OCI-LY7 (cell line): ENCODE results near the gene KDM4B. TPM values are rescaled to one million over a fixed set of nuclear protein-coding genes. Genes with fewer than 3 reads are reported as not detected.

Experiments
- BruUV-seq: library from RNA; stranded (reverse); fragments of 400-500 nt; replicated peaks from 2 replicates; lab custom pipeline; 2021; lab: Mats Ljungman, UMichigan
- CTCF ChIA-PET: fragments of 300-600 bp; sonication (Branson Sonifier 250); formaldehyde crosslinking; loops from one replicate; lab custom pipeline; 2022; ENCODE audit warnings: antibody characterized with exemption; ENCODE audit not compliant: unreplicated experiment; lab: Charles Lee
- POLR2A ChIA-PET: fragments of 300-600 bp; sonication (Branson Sonifier 250); formaldehyde crosslinking; loops from one replicate; lab custom pipeline; 2022; ENCODE audit warnings: antibody characterized with exemption; lab: Charles Lee
- DNase-seq: peaks from one replicate; pipeline ENCODE4 v3.0.0-alpha.2; 2015; ENCODE audit warnings: low spot score
- H2AFZ ChIP-seq: fragments of 200-600 bp; sonication (generic), shearing (Covaris generic); 2 replicates; pipeline ENCODE4 v1.6.1; 2014; ENCODE audit warnings: mild to moderate bottlenecking, antibody characterized with exemption, low read length, moderate library complexity
- H3K27ac ChIP-seq: fragments of 200-600 bp; sonication (generic); 2 replicates; pipeline ENCODE4 v1.5.1; 2014; ENCODE audit warnings: mixed run types, low read depth, mild to moderate bottlenecking, moderate library complexity, low read length, inconsistent platforms; ENCODE audit not compliant: poor library complexity, severe bottlenecking
- H3K36me3 ChIP-seq: fragments of 200-600 bp; sonication (generic); 2 replicates; pipeline ENCODE4 v1.6.1; 2014; ENCODE audit warnings: mild to moderate bottlenecking, antibody characterized with exemption, low read length, moderate library complexity, mixed read lengths; ENCODE audit not compliant: insufficient read depth
- H3K4me1 ChIP-seq: fragments of 200-600 bp; sonication (generic); 2 replicates; pipeline ENCODE4 v1.5.1; 2014; ENCODE audit warnings: mild to moderate bottlenecking, low read length; ENCODE audit not compliant: insufficient read depth, poor library complexity, severe bottlenecking
- H3K4me2 ChIP-seq: fragments of 200-600 bp; sonication (generic); 2 replicates; pipeline ENCODE4 v1.6.1; 2014; ENCODE audit warnings: mild to moderate bottlenecking, low read length
- H3K4me3 ChIP-seq: fragments of 200-600 bp; sonication (generic); 2 replicates; pipeline ENCODE4 v1.5.1; 2014; ENCODE audit warnings: mild to moderate bottlenecking, low read depth, low read length; ENCODE audit not compliant: poor library complexity, severe bottlenecking
- H3K79me2 ChIP-seq: fragments of 200-600 bp; sonication (generic); 2 replicates; pipeline ENCODE4 v1.6.1; 2016; ENCODE audit warnings: low read depth, mild to moderate bottlenecking, low read length, moderate library complexity, mixed read lengths; ENCODE audit not compliant: insufficient read depth
- H3K9me2 ChIP-seq: fragments of 200-600 bp; sonication (generic); 2 replicates; pipeline ENCODE4 v1.6.1; 2016; ENCODE audit warnings: mild to moderate bottlenecking, low read length, mixed read lengths; ENCODE audit not compliant: insufficient read depth
- H3K9me3 ChIP-seq: fragments of 200-600 bp; sonication (generic); 2 replicates; pipeline ENCODE4 v1.6.1; 2014; ENCODE audit warnings: mild to moderate bottlenecking, mixed run types, low read length, mixed read lengths
- H4K20me1 ChIP-seq: fragments of 200-600 bp; sonication (generic); 2 replicates; pipeline ENCODE4 v1.6.1; 2014; ENCODE audit warnings: mild to moderate bottlenecking, antibody characterized with exemption, low read length, moderate library complexity, mixed read lengths; ENCODE audit not compliant: insufficient read depth
- CTCF ChIP-seq: fragments of 200-600 bp; sonication (generic); conservative IDR thresholded peaks from 2 replicates; pipeline ENCODE4 v1.5.1; 2014; ENCODE audit warnings: mild to moderate bottlenecking, antibody characterized with exemption, low read length, moderate library complexity, mixed read lengths
- EZH2phosphoT487 ChIP-seq: fragments of 200-600 bp; sonication (generic); IDR thresholded peaks from 2 replicates; pipeline ENCODE4 v1.6.1; 2018; ENCODE audit warnings: low read depth, borderline replicate concordance, mild to moderate bottlenecking, mixed run types, antibody characterized with exemption, low read length, moderate library complexity, mixed read lengths
- intact Hi-C: fragments of 100-400 bp; cut with micrococcal nuclease; formaldehyde crosslinking; loops from one replicate; pipeline ENCODE4 v1.10.0; 2022; ENCODE audit not compliant: unreplicated experiment
- total RNA-seq, 2 experiments: library from RNA; depleted of rRNA in 1 of 2; stranded (reverse); fragments of >200 nt in 1 of 2; shearing (Covaris generic) in 1 of 2; gene quantifications; 2 replicates each; pipeline ENCODE4 v1.2.3, GENCODE V29; 2014 to 2022

KDM4B gene
- total RNA-seq, 2 experiments from 2014 or later: 24.3 to 44.2 TPM

GRCh38 chr19:5178841-5179240, 209.9 kb downstream of the KDM4B start:
- POLR2A ChIA-PET: no interaction called here
- TF ChIP-seq CTCF (no peak), EZH2phosphoT487 (no peak)
- intact Hi-C loops: no loop called here

GRCh38 chr19:5179256-5179655, 210.3 kb downstream of the KDM4B start:
- Histone ChIP-seq H2AFZ (no peak overlapping the region), H3K27ac (no peak overlapping the region), H3K9me3 (no peaks in the 10 kb centered on the region), H3K4me3 (no peak overlapping the region), H3K4me2 (no peak overlapping the region), H3K79me2 (no peaks in the 10 kb centered on the region), H3K9me2 (no peaks in the 10 kb centered on the region), H3K4me1 (no peaks in the 10 kb centered on the region), H3K36me3 (no peaks in the 10 kb centered on the region), H4K20me1 (no peaks in the 10 kb centered on the region)
- no TSS peak for BruUV-seq
- no peak for DNase-seq
- POLR2A ChIA-PET: no interaction called here
- TF ChIP-seq CTCF (no peak), EZH2phosphoT487 (no peak)
- intact Hi-C loops: no loop called here
- CTCF ChIA-PET: no interaction called here

More at GRCh38 chr19:5178841-5179240, 209.9 kb downstream of the KDM4B start:
- Histone ChIP-seq H3K9me2 (no peaks in the 10 kb centered on the region), H2AFZ (no peak overlapping the region), H3K79me2 (no peaks in the 10 kb centered on the region), H4K20me1 (no peaks in the 10 kb centered on the region), H3K4me3 (no peak overlapping the region), H3K36me3 (no peaks in the 10 kb centered on the region), H3K27ac (no peak overlapping the region), H3K9me3 (no peaks in the 10 kb centered on the region), H3K4me1 (no peaks in the 10 kb centered on the region), H3K4me2 (no peak overlapping the region)
- CTCF ChIA-PET: no interaction called here
- no peak for DNase-seq
- no TSS peak for BruUV-seq

- no peaks in the 10 kb centered on the region for H3K9me3 ChIP-seq
- TF ChIP-seq CTCF (no peak), EZH2phosphoT487 (no peak)
- no peaks in the 10 kb centered on the region for H3K4me1 ChIP-seq
- H3K4me3 ChIP-seq: no peak overlapping the region
- ChIA-PET POLR2A (interaction anchor here (0.6 kb wide), 1 partner anchor 223 kb away, joined by 4 read pairs; no protein-coding TSS in a partner anchor), CTCF (no interaction called here)
- no peaks in the 10 kb centered on the region for H4K20me1 ChIP-seq
- H3K27ac ChIP-seq: no peak overlapping the region
- BruUV-seq: no TSS peak
- H2AFZ ChIP-seq: no peak overlapping the region
- H3K4me2 ChIP-seq: no peak overlapping the region
- no peaks in the 10 kb centered on the region for H3K79me2 ChIP-seq
- no peaks in the 10 kb centered on the region for H3K36me3 ChIP-seq
- no peak for DNase-seq
- no peaks in the 10 kb centered on the region for H3K9me2 ChIP-seq
- intact Hi-C loops: no loop called here
Measured at GRCh38 chr19:5181329-5181728, 212.4 kb downstream of the KDM4B start.
